NCI-H1436 treated with DMSO at 0.1 percent for 48 hours (cell line): ENCODE results near the gene CCM2L.

ENCODE experiments used
- DNase-seq: peaks from one replicate; lab custom pipeline; 2025; lab: John Stamatoyannopoulos, UW

Gene CCM2L

DNA sequence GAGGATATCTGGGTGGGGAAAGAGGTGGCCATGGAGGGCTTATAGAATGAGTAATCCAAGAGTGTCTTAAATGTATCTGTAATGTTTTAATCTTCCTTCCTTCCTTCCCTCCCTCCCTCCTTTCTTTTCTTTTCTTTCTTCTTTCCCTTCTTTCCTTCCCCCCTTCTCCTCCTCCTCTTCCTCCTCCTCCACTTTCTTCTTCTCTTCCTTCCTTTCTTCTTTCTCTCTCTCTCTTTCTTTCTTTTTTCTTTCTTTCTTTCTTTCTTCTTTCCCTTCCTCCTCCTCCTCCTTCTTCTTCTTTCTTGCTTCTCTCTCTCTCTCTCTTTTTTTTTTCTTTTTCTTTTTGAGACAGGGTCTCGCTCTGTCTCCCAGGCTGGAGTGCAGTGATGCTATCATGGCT, 49.0 kb downstream of the CCM2L start:
- no peak for DNase-seq

DNA sequence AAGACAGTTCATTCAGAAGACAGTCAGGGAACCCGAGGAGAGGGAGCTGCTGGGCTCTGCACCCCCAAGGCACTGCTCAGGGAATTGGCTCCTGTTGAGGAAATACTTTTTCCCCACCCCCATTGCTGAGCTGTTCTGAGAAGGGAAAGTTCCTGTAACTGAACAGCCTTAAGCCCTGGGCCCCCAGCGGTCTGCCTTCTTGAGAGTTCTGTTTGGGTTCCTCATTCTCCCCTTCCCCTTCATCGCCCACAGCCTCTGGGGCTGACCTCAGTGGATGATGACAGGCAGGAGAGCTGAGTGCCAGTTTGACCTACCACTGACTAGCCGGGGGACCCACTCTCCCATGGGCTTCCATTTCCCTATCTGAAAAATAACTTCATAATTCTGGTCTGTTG, 52.5 kb downstream of the CCM2L start:
- no peak for DNase-seq

- no peak for DNase-seq
Observed at GRCh38 chr20:32063695-32064094, 53.5 kb downstream of the CCM2L start.

DNA sequence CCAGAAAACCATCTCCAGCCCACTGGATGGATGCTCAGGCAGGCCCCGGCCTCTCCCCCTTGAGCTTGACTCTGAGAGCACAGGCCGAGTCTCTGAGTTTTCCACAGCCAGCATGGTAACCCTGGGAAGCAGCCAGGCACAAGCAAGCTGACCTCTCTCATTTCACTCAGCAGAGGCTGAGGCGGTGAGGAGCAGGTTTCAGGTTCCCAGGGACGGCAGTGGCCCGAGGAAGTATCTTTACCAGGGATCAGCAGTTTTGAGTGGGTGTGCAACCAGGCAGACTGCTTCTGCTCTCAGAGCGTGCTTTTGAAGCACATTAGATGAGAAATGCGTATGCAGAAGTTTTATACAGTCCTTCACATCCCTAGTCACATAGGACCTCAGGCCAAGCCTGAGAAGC, 54.4 kb downstream of the CCM2L start:
- DNase-seq, result no peak

DNA sequence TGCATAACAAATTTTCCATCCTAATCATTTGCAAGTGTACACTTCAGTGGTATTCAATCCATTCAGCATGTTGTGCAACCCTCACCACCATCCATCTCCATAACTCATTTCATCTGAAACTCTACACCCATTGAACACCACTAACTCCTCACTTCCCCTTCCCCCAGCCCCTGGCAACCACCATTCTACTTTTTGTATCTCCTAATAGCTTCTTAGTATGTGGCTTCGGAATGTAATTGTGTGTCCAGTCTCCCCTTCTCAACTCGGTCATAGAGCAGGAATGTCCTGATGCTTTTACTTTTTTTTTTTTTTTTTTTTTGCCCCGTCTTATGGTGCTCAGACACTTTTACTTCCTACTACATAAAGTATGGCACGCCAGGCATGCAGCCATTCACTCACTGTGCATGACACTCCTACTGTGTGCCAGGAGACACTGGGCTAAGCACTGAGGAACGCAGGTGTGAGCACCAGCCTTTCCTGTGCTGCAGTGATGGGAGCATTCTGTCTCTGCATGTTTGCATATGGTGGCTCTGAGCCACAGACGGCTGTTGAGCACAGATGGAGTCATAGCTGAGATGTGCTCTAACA, 57.1 kb downstream of the CCM2L start:
- DNase-seq, result no peak

DNA sequence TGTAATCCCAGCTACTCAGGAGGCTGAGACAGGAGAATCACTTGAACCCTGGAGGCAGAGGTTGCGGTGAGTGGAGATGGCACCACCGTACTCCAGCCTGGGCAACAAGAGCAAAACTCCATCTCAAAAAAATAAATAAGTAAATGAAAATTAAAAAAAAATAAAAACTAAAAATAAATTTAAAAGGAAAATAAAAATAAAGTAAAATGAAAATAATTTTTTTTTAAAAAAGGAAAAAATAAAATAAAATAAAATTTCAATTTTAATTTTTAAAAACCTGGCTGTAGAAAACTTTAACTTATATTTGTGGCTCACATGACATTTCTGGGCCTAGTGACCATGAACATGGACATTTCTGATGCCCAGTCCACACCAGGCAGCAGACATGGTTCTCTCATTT, 57.9 kb downstream of the CCM2L start:
- no peak for DNase-seq

- DNase-seq, result no peak
Observed at GRCh38 chr20:32069711-32070110, 59.5 kb downstream of the CCM2L start.

- DNase-seq, result no peak
Observed at GRCh38 chr20:32070282-32070681, 60.0 kb downstream of the CCM2L start.

DNA sequence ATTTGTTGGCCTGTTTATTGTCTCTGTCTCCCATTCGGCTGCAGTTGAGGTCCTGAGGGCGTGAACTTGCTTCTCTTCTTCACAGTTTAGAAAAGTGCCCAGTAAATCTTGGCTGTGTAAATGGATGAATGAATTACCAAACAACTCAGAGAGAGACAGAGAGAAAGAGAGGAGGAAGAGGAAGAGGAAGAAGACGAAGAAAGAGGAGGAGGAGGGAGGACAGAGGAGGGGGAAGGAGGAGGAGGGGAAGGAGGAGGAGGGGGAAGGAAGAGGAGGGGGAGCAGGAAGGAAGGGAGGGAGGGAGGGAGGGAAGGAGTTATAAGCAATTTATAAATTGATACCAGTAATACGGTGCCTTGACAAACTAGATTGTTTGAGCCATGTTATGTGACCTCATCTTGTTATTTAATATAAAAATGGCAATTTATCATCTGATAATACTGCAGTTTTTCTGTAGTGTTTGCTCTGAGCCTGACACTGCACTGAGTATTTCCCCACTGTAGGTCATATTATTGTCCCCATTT, 60.5 kb downstream of the CCM2L start:
- DNase-seq, result no peak

- no peak for DNase-seq
Observed at GRCh38 chr20:32071395-32072167, 61.3 kb downstream of the CCM2L start.

GRCh38 chr20:32072168-32072750, 62.0 kb downstream of the CCM2L start:
- DNase-seq, result no peak

DNA sequence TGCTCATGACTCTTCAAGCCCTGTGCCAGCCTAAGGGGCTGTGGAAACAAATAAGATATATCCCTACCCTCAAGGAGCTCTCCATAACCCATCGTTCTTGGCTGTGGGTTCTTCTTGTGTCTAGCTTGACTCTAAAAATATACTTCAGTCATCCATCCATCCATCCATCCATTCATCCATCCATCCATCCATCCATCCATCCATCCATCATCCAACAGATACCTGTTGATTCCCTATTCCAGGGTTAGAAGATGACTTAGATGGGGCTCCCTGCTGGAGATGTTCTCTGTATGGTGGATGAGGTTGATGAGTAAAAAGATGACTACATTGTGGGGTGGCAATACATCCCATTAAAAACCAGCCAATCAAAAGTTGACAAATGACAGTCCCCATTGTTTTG, 65.3 kb downstream of the CCM2L start:
- DNase-seq, result no peak

DNA sequence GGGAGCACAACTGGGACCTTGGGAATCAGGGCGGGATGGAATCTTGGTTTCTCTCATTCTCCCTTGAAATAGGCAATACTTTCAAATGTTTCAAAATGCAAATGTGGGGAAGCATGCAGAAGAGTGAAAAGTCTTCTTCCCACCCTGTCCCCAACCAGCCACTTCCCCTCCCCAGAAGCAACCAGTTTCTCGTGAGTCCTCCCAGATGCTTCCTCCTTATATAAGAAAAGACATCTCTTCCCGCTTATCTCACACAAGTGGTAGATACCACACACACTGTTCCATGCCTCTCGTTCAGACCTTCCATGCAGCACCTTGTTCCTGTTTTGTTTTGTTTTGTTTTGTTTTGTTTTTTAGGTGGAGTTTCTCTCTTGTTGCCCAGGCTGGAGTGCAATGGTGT, 67.0 kb downstream of the CCM2L start:
- DNase-seq, result no peak

GRCh38 chr20:32078322-32078721, 68.1 kb downstream of the CCM2L start:
- no peak for DNase-seq

DNA sequence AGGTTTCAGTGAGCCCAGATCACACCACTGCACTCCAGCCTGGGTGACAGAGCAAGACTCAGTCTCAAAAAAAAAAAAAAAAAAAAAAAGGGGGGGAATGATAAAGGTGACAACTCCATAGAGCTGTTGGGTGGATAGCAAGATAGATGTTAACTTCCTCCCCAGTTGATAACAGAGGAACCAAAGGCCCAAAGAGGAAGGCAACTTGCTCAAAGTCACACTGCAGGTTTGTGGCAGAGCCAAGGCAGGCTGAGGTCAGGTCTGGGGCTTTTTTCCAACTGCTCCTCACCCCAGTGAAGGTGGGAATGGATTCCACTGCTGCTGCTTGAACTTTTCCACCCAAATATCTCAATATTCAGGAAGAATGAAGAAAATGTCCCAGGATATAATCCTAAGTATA, 68.6 kb downstream of the CCM2L start:
- no peak for DNase-seq

GRCh38 chr20:32079655-32080109, 69.4 kb downstream of the CCM2L start:
- no peak for DNase-seq

- no peak for DNase-seq
Observed at GRCh38 chr20:32080783-32081182, 70.5 kb downstream of the CCM2L start.
